GM12865 (cell line): Measurements from ENCODE around the gene PPRC1.
A peak's percentile ranks its signal among the peaks of the same experiment; 100 is the strongest.

Source experiments
- DNase-seq: peaks from one replicate; pipeline ENCODE4 v3.0.0; 2010; ENCODE audit warnings: low read depth
- H3K4me3 ChIP-seq: 2 replicates; pipeline ENCODE4 v1.5.1; 2011; ENCODE audit warnings: mild to moderate bottlenecking, low read depth, low read length, control low read depth
- TF ChIP-seq, protein P1 (sequence below): IDR thresholded peaks from 2 replicates; pipeline ENCODE4 v1.5.1; 2011; ENCODE audit warnings: low read length, control low read depth, low read depth, inconsistent platforms; ENCODE audit not compliant: insufficient read depth; ENCODE audit errors: missing control alignments

Gene PPRC1

DNA sequence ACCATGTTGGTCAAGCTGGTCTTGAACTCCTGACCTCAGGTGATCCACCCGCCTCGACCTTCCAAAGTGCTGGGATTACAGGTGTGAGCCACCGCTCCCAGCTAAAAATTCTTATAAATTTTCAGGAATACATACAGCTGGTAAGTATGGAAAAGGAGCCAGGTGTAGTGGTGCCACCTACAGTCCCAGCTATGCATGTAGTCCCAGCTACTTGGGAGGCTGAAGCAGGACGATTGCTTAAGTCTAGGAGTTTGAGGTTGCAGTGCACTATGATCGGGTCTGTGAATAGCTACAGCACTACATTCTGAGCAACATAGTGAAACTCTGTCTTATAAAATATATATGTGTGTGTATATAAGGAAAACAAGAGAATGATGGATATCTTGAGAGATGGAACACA lies 31.7 kb upstream of the PPRC1 start:
- DNase-seq, result no peak
- H3K4me3 ChIP-seq, result no peak overlapping the region
- TF ChIP-seq, protein P1, sequence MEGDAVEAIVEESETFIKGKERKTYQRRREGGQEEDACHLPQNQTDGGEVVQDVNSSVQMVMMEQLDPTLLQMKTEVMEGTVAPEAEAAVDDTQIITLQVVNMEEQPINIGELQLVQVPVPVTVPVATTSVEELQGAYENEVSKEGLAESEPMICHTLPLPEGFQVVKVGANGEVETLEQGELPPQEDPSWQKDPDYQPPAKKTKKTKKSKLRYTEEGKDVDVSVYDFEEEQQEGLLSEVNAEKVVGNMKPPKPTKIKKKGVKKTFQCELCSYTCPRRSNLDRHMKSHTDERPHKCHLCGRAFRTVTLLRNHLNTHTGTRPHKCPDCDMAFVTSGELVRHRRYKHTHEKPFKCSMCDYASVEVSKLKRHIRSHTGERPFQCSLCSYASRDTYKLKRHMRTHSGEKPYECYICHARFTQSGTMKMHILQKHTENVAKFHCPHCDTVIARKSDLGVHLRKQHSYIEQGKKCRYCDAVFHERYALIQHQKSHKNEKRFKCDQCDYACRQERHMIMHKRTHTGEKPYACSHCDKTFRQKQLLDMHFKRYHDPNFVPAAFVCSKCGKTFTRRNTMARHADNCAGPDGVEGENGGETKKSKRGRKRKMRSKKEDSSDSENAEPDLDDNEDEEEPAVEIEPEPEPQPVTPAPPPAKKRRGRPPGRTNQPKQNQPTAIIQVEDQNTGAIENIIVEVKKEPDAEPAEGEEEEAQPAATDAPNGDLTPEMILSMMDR, result no peak

DNA sequence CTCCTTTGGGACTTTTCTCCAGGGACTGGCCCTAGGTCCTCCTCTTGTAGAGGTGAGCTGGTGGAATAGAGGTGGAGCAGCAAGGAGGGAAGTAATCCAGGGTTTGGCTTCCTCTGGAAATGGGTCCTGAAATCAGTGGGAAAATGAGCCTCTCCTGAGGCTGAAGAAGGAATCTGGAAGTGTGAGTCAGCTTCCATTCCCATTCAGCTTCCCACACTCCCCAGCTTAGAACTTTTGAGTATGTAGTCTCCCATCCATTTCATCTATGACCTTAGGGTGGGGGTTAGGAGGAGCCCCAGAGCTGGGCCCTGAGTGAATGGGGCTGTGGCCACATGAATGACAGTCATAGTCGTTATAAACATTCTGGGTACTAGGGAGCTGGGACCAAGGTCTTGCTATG lies 30.4 kb upstream of the PPRC1 start:
- H3K4me3 ChIP-seq, result no peak overlapping the region
- no peak for DNase-seq
- TF ChIP-seq, protein P1, result no peak

DNA sequence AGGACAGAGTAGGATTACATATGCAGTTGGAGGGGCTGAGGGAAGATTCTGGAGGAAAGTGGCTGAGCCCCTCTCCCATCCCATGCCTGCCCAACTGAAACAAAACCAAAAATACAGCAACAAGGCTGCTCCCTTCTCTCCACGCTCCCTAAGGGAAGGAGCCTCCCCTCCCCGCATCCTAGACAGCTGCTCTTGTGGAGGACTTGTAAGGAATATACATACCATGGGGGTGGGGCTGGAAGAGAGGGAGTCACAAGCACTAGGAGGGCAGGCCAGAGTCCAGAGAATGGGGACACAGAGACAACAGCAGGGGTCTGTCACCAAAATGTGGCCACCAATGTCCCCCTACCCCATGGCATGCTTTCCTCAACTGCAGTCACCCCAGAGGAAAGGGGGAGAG lies 25.8 kb upstream of the PPRC1 start:
- TF ChIP-seq, protein P1, result no peak
- no peak for DNase-seq
- no peak overlapping the region for H3K4me3 ChIP-seq

DNA sequence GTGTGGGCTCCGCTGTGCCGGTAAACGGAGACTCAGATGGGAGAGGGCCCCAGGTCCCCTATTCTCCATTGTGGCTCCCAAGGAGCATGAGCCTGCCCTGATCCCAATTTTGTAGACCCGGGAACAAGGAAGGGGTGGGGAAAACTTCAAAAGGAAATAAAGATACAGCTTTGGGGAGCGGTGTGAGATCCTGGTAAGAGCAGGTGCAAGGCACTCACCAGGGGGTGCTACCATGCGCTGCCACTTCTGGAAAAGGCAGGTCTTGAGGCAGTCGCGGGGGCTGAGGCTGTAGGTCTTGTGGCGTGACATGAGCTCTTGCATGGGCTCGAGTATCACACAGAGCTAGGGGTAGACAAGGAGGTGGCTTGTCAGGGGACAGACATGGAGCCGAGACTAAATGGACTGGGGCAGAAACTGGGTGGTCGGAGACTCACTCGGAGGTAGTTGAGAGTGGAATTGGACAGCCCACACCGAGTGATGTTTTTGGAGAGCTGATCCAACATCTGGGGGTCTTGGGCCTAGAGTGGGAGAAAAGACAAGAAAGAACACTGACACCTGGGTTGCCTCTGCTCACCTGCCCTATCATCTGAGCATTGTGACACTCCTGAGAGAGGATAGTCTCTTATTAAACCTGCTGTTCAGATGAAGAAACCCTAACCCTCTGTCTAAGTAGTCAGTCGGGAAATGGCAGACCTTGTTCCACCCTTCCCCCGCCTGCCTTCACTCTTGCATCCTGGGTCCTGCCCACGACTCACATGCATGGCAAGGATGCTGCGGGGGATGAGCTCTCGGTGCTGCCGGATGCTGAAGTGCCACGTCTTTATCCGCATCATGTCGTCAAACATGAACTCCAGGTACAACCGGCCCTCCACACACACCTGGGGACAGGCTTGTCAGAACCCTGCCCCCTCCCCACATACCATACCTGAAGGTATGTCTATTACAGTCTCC lies 23.4 kb upstream of the PPRC1 start:
- TF ChIP-seq, protein P1, result no peak
- no peak for DNase-seq
- no peak overlapping the region for H3K4me3 ChIP-seq

DNA sequence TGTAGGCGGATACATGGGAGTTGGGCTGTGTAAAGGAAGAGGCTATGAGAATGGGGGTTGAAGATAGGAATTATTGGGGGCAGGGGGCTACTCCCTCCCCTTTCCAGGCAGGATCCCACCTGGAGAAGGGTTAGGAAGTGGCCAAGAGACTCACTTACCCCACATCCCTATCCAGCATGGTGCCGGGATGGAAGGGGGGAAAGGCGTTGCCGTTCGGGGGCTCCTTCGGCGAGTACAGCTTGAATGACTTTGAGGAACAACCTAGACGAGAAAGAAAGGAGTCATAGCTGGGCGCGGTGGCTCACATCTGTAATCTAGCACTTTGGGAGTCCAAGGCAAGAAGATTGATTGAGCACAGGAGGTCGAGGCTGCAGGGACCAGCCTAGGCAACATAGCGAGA lies 21.6 kb upstream of the PPRC1 start:
- TF ChIP-seq, protein P1, result no peak
- no peak for DNase-seq
- no peak overlapping the region for H3K4me3 ChIP-seq

DNA sequence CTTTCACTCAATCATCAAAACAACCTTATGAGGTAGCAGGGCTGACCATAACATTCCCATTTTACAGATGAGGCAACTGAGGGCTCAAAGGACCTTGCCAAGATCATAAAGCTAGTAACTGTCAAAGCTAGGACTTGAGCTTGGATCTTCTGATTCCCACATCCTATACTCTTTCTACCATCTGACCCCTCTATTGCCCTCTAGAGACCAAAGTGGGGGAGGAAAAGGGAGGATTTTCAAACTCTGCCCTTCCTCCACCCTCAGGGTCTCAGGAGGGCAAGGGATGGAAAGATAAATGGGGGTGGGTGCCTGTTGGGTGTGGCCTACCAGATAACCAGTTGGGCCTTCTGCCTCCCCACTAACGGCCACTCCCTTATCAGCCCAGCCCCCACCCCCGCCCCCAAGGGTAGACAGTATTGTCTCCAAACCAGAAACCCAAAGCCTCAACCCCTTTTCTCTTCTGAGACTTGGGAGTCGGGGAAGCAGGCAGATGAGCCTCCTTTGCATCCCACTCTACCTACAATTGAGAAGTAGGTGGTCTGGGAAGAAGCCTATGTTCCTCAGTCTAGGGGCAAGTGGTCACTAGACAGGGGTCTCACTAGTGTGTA lies 20.5 kb upstream of the PPRC1 start:
- no peak for DNase-seq
- H3K4me3 ChIP-seq, result no peak overlapping the region; the same call in 1 of the 2 replicates
- TF ChIP-seq, protein P1, result peak; percentile 27
